HCT116 (cell line): ENCODE measurements around the gene PANX2. TPM values are rescaled to one million over a fixed set of nuclear protein-coding genes. Genes with fewer than 3 reads are reported as not detected.

Experiments used
- ATAC-seq: fragments of 200-7000 bp; cut with Tn5 transposase; 2 replicates; pipeline ENCODE4 v1.9.1; 2020; ENCODE audit warnings: mild to moderate bottlenecking, moderate library complexity
- BruUV-seq: library from RNA; stranded (reverse); fragments of 400-500 nt; replicated peaks from 2 replicates; lab custom pipeline; 2021; lab: Mats Ljungman, UMichigan
- CTCF ChIA-PET: fragments of 300-600 bp; sonication (Branson Sonifier 250); formaldehyde crosslinking; loops from one replicate; lab custom pipeline; 2021; ENCODE audit warnings: antibody characterized with exemption; lab: Charles Lee
- POLR2A ChIA-PET: fragments of 300-600, 350-600 bp; sonication (Branson Sonifier 250); formaldehyde crosslinking; loops from one replicate; lab custom pipeline; 2021; ENCODE audit warnings: antibody characterized with exemption; lab: Charles Lee
- RAD21 ChIA-PET, 2 experiments: fragments of 300-600 bp; sonication (Branson Sonifier 250); formaldehyde crosslinking; loops; one replicate each; lab custom pipeline; 2023; ENCODE audit warnings: low total read pairs in 2 of 2; ENCODE audit not compliant: uncharacterized antibody in 2 of 2, unreplicated experiment in 2 of 2, low non-redundant PET in 1 of 2; lab: Charles Lee
- DNase-seq: peaks from one replicate; pipeline ENCODE4 v3.0.0-alpha.2; 2010; ENCODE audit warnings: low read depth, low spot score
- H2AFZ ChIP-seq: fragments of 200-600 bp; shearing (Covaris generic), sonication (generic); 2 replicates; pipeline ENCODE4 v1.6.1; 2017; ENCODE audit warnings: low read depth, mixed run types, mixed read lengths, antibody characterized with exemption, low read length; ENCODE audit not compliant: poor library complexity, severe bottlenecking
- H3K27ac ChIP-seq: 2 replicates; pipeline ENCODE4 v1.5.1; 2012; ENCODE audit warnings: low read depth, low read length
- H3K27me3 ChIP-seq: fragments of 200-600 bp; sonication (generic); 2 replicates; pipeline ENCODE4 v1.6.1; 2016; ENCODE audit warnings: mixed run types, low read length, mixed read lengths; ENCODE audit not compliant: insufficient read depth
- H3K36me3 ChIP-seq, 2 experiments: fragments of 200-500 bp in 1 of 2; fragments of 200-600 bp in 1 of 2; sonication (Bioruptor generic) in 1 of 2; sonication (generic) in 1 of 2; 2 replicates each; pipeline versions ENCODE4 v1.5.1 to v1.6.1; 2014 to 2016; ENCODE audit warnings: low read length in 2 of 2, inconsistent platforms in 1 of 2, mixed read lengths in 1 of 2, mixed run types in 1 of 2; ENCODE audit not compliant: insufficient read depth in 2 of 2, control insufficient read depth in 1 of 2
- H3K4me1 ChIP-seq, 2 experiments: fragments of 200-600 bp in 1 of 2; sonication (generic) in 1 of 2; 2 replicates each; pipeline versions ENCODE4 v1.5.1 to v1.6.1; 2012 to 2017; ENCODE audit warnings: low read length in 2 of 2, inconsistent platforms in 1 of 2, mild to moderate bottlenecking in 1 of 2, mixed read lengths in 1 of 2, mixed run types in 1 of 2, moderate library complexity in 1 of 2; ENCODE audit not compliant: insufficient read depth in 2 of 2, control insufficient read depth in 1 of 2
- H3K4me2 ChIP-seq: fragments of 200-600 bp; sonication (generic); 2 replicates; pipeline ENCODE4 v1.6.1; 2017; ENCODE audit warnings: mixed run types, low read length, mixed read lengths
- H3K4me3 ChIP-seq, 2 experiments: fragments of 200-600 bp in 1 of 2; sonication (generic) in 1 of 2; replicated peaks in 1 of 2; 2 replicates each; pipeline ENCODE4 v1.5.1; 2011 to 2016; ENCODE audit warnings: low read length in 2 of 2, control low read depth in 1 of 2, low read depth in 1 of 2, mild to moderate bottlenecking in 1 of 2, mixed read lengths in 1 of 2, mixed run types in 1 of 2
- H3K79me2 ChIP-seq: fragments of 200-600 bp; sonication (generic); 2 replicates; pipeline ENCODE4 v1.6.1; 2017; ENCODE audit warnings: mild to moderate bottlenecking, mixed run types, low read length, moderate library complexity, mixed read lengths; ENCODE audit not compliant: insufficient read depth
- H3K9ac ChIP-seq: fragments of 200-600 bp; sonication (generic); 2 replicates; pipeline ENCODE4 v1.6.1; 2016; ENCODE audit warnings: low read length, mixed read lengths
- H3K9me2 ChIP-seq: fragments of 200-600 bp; sonication (generic), shearing (Covaris generic); 2 replicates; pipeline ENCODE4 v1.6.1; 2017; ENCODE audit warnings: mixed run types, mild to moderate bottlenecking, moderate library complexity; ENCODE audit not compliant: insufficient read depth
- H3K9me3 ChIP-seq, 2 experiments: fragments of 200-500 bp in 1 of 2; fragments of 200-600 bp in 1 of 2; sonication (Bioruptor generic) in 1 of 2; sonication (generic) in 1 of 2; 2 replicates each; pipeline ENCODE4 v1.6.1; 2014 to 2017; ENCODE audit warnings: low read length in 2 of 2, mixed read lengths in 2 of 2, inconsistent platforms in 1 of 2, low read depth in 1 of 2, mild to moderate bottlenecking in 1 of 2, mixed run types in 1 of 2, moderate library complexity in 1 of 2; ENCODE audit not compliant: control insufficient read depth in 1 of 2, insufficient read depth in 1 of 2
- H4K20me1 ChIP-seq: fragments of 200-600 bp; sonication (generic), shearing (Covaris generic); 2 replicates; pipeline ENCODE4 v1.6.1; 2017; ENCODE audit warnings: mixed run types, mild to moderate bottlenecking, moderate library complexity; ENCODE audit not compliant: insufficient read depth
- EZH2 ChIP-seq: fragments of 200-600 bp; sonication (generic); IDR thresholded peaks from 2 replicates; pipeline ENCODE4 v1.6.1; 2017; ENCODE audit warnings: antibody characterized with exemption, mixed run types
- EZH2phosphoT487 ChIP-seq: fragments of 200-600 bp; IDR thresholded peaks from 2 replicates; pipeline ENCODE4 v1.6.1; 2018; ENCODE audit warnings: antibody characterized with exemption, borderline replicate concordance
- SIN3A ChIP-seq: IDR thresholded peaks from 2 replicates; pipeline ENCODE4 v1.6.1; 2012; ENCODE audit warnings: low read depth
- SRF ChIP-seq: IDR thresholded peaks from 2 replicates; pipeline ENCODE4 v1.6.1; 2012; ENCODE audit warnings: low read depth
- TCF7L2 ChIP-seq: IDR thresholded peaks from 2 replicates; pipeline ENCODE4 v1.7.0; 2011; ENCODE audit warnings: borderline replicate concordance, inconsistent platforms; ENCODE audit not compliant: insufficient read depth, insufficient read length; ENCODE audit errors: extremely low read depth
- YY1 ChIP-seq: IDR thresholded peaks from 2 replicates; pipeline ENCODE4 v1.6.1; 2011; ENCODE audit warnings: low read length, low read depth, moderate library complexity, mild to moderate bottlenecking; ENCODE audit not compliant: insufficient replicate concordance; ENCODE audit errors: extremely low read depth
- ZFX ChIP-seq: fragments of 450-650 bp; IDR thresholded peaks from 2 replicates; pipeline ENCODE4 v1.6.1; 2017
- intact Hi-C: fragments of 100-400 bp; cut with micrococcal nuclease; formaldehyde crosslinking; loops from 2 replicates; pipeline ENCODE4 v1.10.0; 2022
- total RNA-seq: library from RNA; stranded (reverse); gene quantifications from one replicate; pipeline ENCODE4 v1.2.1, GENCODE V29; 2021; ENCODE audit not compliant: unreplicated experiment
- TF ChIP-seq, protein P1 (sequence below): IDR thresholded peaks from 2 replicates; pipeline ENCODE4 v1.6.1; 2011; ENCODE audit warnings: mild to moderate bottlenecking, low read length, moderate library complexity; ENCODE audit not compliant: insufficient replicate concordance; ENCODE audit errors: extremely low read depth
- TF ChIP-seq, protein P2 (sequence below), 3 experiments: fragments of 200-600 bp in 1 of 3; sonication (generic) in 1 of 3; IDR thresholded peaks in 2 of 3; conservative IDR thresholded peaks in 1 of 3; 2 replicates each; pipeline ENCODE4 v1.5.1; 2012 to 2017; ENCODE audit warnings: low read depth in 2 of 3, low read length in 2 of 3, antibody characterized with exemption in 1 of 3, borderline replicate concordance in 1 of 3, control low read depth in 1 of 3, mild to moderate bottlenecking in 1 of 3, mixed read lengths in 1 of 3, mixed run types in 1 of 3, moderate library complexity in 1 of 3; ENCODE audit not compliant: insufficient read depth in 1 of 3

Gene PANX2
- total RNA-seq, 1 experiment from 2014 or later = 8.0 TPM

DNA sequence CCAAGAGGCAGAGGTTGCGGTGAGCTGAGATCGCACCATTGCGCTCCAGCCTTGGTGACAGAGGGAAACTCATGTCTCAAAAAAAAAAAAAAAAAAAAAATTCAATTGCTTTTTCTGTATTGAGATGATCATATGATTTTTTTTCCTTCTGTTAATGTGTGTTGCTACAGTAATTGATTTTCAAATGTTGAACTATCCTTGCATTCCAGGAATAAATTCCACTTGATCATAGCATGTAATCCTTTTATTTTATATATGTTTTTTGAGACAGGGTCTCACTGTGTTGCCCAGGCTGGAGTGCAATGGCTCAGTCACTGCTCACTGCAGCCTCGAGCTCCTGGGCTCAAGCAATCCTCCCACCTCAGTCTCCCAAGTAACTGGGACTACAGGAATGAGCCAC lies 47.4 kb upstream of the PANX2 start (continued):
- TF ChIP-seq, protein P1, sequence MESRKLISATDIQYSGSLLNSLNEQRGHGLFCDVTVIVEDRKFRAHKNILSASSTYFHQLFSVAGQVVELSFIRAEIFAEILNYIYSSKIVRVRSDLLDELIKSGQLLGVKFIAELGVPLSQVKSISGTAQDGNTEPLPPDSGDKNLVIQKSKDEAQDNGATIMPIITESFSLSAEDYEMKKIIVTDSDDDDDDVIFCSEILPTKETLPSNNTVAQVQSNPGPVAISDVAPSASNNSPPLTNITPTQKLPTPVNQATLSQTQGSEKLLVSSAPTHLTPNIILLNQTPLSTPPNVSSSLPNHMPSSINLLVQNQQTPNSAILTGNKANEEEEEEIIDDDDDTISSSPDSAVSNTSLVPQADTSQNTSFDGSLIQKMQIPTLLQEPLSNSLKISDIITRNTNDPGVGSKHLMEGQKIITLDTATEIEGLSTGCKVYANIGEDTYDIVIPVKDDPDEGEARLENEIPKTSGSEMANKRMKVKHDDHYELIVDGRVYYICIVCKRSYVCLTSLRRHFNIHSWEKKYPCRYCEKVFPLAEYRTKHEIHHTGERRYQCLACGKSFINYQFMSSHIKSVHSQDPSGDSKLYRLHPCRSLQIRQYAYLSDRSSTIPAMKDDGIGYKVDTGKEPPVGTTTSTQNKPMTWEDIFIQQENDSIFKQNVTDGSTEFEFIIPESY = no peak
- TF ChIP-seq SIN3A = no peak
- no peak for TF ChIP-seq SRF
- no peak for TF ChIP-seq EZH2phosphoT487
- TF ChIP-seq, protein P2, sequence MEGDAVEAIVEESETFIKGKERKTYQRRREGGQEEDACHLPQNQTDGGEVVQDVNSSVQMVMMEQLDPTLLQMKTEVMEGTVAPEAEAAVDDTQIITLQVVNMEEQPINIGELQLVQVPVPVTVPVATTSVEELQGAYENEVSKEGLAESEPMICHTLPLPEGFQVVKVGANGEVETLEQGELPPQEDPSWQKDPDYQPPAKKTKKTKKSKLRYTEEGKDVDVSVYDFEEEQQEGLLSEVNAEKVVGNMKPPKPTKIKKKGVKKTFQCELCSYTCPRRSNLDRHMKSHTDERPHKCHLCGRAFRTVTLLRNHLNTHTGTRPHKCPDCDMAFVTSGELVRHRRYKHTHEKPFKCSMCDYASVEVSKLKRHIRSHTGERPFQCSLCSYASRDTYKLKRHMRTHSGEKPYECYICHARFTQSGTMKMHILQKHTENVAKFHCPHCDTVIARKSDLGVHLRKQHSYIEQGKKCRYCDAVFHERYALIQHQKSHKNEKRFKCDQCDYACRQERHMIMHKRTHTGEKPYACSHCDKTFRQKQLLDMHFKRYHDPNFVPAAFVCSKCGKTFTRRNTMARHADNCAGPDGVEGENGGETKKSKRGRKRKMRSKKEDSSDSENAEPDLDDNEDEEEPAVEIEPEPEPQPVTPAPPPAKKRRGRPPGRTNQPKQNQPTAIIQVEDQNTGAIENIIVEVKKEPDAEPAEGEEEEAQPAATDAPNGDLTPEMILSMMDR (IDR thresholded peaks at IDR 0.05 in 2 of 3, conservative IDR thresholded peaks at IDR 0.05 in 1 of 3; ENCODE audit: borderline replicate concordance in 1 of 3, insufficient read depth in 1 of 3, low read depth in 2 of 3, low read length in 2 of 3) = no peak

DNA sequence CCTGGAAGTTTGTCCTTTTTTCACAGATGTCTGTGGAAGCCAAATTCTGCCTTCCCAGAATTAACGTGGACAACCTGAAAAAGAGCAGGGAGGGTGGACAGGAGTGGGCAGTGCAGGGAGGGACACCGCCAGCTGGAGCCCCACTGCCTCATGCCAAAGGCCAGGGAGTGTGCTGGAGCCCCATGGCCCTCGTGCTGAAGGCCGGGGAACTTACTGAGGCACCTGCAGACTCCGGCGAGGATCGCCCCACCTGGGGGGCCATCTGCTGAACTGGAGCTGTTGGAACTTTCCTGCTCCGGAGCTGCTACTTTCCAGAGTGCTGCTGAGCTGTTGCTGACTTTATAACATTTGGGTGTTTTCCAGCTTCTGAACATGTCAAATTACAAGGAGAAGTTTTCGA lies 45.5 kb upstream of the PANX2 start:
- Histone ChIP-seq H3K4me2 (no peak overlapping the region), H3K9me2 (no peaks in the 10 kb centered on the region), H3K9me3 (peaks cover 4 to 8% of the 10 kb centered on the region in 2 experiments; a peak in 3 of 4 replicates), H3K27ac (no peak overlapping the region), H2AFZ (no peak overlapping the region), H3K9ac (no peak overlapping the region), H4K20me1 (no peaks in the 10 kb centered on the region), H3K27me3 (no peaks in the 10 kb centered on the region), H3K36me3 (no peaks in the 10 kb centered on the region), H3K4me1 (no peaks in the 10 kb centered on the region), H3K79me2 (no peaks in the 10 kb centered on the region), H3K4me3 (no peak overlapping the region)
- DNase-seq (no peak), ATAC-seq (no peak)
- TF ChIP-seq EZH2 = no peak
- no peak for TF ChIP-seq TCF7L2
- no peak for TF ChIP-seq YY1
- TF ChIP-seq ZFX = no peak
- ChIA-PET CTCF (no interaction called here), RAD21 (no interaction called here), POLR2A (no interaction called here)
- intact Hi-C loops = no loop called here
- BruUV-seq = no TSS peak
